Retina (tissue), 1 donor: Measurements from ENCODE around the gene CEP72.
"Not testable (repeated sequence)": the region's sequence is repeated elsewhere in the genome, so short reads cannot be mapped to it uniquely, and the experiment has no call there.

Experiments
- DNase-seq: peaks from one replicate; pipeline ENCODE4 v3.0.0-alpha.2; 2016

The CEP72 gene

GRCh38 chr5:601771-602465 lies 10.2 kb upstream of the CEP72 start:
- DNase-seq = no peak

GRCh38 chr5:602466-603035 lies 9.6 kb upstream of the CEP72 start:
- DNase-seq = no peak

DNA sequence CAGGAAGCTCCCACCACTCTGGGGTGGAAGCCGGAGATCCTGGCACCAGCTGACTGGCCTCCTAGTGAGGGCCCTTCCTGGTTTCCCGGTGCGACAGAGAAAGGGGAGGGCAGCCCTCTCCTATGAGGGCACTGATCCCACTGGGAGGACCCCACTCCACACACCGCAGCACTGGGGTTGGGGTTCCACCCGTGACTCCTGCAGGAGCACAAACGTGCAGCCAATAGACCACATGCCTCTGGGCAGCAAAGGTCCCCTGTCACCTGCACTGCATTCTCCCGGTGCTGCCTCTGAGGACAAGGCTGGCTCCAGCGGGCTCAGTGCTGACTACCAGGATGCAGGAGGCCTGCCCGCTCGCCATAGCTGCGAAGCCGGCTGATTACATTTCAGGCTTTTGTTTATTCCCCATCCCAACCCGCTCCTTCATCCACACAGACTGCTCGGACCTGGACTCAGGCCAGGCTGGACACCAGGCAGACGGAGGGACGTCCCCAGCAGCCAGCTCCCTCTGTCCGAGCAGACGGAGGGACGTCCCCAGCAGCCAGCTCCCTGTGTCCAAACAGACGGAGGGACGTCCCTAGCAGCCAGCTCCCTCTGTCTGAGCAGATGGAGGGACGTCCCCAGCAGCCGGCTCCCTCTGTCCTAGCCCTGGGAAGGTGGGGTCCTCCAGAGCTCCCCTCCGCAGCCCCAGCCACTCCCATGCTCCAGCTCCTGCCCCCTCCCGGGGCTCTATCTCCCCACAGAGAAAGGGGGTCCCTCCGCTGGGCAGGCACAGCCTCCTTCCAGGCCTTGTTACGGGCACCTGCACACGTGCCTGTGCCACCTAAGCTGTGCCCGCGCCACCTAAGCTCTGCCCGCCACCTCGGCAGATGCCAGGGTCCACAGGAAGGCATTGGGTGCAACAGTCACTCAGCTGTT lies 8.8 kb upstream of the CEP72 start:
- no peak for DNase-seq

DNA sequence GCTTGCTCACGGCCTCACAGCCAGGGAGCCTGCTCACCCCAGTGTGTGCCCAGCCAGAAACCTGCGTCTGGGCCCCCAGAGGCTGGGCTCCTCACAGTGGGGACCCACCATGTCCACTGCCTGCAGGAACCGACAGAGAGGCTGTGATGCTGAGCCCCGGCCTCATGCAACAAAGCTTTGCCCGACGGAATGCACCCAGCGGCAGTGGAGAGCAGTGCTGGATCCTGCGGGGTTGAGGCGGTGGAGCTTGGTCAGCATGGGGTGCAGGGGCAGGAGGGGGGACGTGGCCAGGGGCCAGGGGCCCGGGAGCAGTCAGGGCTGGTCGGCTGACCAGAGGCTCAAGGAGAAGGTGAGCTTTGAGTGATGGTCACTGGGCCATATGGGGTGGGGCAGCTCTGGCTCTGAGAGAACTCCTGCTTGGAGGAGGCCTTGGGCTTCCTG lies 7.7 kb upstream of the CEP72 start:
- DNase-seq = no peak

- not testable (repeated sequence) for DNase-seq
These were observed 7.0 kb upstream of the CEP72 start for GRCh38 chr5:605090-605489.

DNA sequence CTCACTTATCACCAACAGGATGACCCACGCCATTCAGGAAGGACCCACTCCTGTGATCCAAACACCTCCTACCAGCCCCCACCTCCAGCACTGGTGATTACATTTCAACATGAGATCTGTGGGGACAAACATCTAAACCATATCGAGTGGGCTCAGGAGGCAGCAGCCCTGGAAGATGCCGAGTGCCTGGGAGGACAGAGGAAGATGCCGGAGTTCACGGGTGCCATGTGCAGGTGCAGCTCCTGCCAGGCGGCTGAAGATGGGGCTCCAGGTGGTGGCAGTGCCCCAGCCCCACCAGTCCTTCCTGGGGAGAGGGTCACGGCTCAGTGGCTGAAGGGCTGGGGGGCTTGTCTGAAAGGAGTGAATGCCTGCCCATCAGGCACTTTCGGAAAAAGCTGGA lies 6.1 kb upstream of the CEP72 start:
- DNase-seq = no peak

DNA sequence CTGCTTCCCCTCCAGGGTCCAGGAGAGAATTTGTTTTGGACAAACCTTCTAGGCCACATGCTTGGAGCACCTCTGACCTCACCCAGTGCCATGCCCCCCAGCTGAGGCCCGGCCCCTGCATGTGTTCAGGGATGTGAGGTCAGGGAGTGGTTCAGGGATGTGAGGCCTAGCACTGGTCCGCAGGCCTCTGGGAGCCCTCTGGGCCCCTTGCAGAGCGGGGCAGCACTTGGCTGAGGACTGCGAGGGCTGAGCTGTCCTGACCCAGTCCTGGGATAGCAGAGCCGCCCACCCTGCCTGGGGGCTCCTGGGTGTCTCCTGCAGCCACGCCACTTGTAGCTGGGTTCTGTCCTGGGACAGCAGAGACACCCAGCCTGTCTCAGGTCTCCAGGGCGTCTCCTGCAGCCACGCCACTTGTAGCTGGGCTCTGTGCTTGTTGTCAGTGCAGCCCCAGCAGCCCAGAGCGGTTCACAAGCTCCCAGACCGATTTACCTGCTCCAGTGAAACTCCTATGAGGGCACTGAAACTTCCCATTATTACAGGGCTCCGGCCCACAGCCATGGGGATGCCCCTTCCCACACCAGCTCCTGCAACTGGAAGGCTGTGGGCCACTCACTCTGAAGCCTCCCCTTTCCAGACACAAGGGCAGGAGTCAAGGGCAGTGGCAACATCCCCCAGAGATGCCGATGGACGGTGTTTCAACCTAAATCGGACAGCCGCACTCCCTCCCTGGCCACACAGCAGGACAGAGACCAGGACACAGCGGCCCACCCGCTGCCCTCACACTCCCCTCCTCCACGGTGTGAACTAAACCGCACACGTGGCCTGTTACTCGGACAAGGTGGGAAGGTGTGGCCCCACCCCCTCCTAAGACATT lies 5.4 kb upstream of the CEP72 start:
- DNase-seq = no peak

DNA sequence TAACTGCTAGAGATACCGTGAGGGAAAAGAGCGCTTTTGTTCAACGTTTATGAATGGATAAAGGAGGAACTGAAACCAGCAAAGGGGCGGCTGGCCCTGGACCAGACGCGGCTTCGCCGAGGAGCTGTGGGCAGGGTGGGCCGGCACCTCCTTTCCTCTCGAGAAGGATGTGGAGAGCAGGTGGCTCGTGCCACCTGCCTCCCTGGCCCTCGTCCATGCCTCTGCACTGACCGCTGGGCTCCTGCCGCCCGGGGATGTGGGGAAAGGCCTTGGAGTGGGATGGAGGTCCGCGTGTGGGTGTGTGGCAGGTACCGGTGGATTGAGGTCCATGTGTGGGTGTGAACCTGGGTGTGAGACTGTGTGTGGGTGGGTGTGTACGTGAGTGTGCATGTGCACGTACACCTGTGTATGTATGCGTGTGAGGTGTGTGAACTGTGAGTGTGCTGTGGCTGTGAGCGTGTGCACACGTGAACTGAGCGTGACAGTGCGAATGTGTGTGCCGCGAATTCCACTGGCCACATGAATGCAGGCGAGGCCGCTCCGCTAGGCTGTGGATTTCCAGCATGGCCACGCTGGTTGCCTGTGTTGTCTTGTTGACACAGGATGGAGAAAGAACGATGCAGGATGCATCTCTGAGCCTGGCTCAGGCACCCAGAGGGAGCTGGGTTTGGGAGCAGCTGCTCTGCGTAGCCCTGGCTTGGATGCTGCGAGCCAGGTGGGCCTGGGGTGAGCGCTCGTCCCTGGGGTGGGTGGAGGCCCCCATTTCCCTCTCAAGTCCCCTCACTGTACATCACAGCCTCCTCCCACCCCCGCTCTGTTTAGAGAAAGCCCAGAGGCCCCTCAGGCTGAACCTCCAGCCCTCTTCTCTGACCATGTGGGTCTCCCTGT lies 4.4 kb upstream of the CEP72 start:
- DNase-seq = no peak

DNA sequence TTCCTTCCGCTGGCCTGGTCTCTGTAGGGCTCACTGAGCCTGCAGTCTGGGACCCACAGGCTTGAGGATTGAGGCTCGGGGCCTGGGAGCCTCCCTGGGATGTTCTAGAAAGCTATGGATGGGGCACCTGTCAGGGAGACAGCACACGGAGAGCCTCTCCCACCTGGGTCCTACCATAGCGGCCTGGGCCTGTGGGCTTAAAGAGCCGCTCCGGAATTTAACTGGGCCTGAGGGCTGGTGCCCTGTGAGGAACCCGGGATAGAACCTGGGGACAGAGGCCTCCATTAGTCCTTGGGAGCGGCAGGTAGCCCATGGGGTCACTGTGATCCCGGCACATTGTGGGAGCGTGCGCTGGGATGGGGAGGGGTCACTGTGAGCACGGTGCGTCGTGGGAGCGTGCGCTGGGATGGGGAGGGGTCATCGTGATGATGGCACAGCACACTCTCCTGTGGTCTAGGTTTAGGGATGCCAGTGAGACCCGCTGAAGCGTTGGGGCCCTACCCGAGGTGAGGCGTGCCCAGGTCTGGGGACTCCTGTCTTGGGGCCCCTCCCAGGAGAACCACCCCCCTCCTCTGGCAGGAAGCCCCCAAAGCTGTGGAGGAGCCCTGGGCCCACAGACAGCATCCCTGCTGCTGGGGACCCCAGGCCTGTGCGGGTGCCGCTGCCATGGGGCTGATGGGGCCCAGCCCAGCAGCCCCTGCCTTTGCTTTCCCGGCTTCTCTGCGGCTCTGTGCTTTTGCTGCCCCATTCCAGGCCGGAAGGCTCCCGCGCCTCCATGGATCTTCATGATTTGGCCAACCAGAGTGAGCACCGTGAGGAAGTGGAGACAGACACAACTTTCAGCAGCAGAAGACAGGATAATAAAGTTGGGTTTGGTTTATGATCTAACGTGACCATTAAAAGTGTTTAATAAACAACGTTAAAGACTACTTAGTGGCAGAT lies 3.4 kb upstream of the CEP72 start:
- no peak for DNase-seq

GRCh38 chr5:609506-609905 lies 2.6 kb upstream of the CEP72 start:
- no peak for DNase-seq

DNA sequence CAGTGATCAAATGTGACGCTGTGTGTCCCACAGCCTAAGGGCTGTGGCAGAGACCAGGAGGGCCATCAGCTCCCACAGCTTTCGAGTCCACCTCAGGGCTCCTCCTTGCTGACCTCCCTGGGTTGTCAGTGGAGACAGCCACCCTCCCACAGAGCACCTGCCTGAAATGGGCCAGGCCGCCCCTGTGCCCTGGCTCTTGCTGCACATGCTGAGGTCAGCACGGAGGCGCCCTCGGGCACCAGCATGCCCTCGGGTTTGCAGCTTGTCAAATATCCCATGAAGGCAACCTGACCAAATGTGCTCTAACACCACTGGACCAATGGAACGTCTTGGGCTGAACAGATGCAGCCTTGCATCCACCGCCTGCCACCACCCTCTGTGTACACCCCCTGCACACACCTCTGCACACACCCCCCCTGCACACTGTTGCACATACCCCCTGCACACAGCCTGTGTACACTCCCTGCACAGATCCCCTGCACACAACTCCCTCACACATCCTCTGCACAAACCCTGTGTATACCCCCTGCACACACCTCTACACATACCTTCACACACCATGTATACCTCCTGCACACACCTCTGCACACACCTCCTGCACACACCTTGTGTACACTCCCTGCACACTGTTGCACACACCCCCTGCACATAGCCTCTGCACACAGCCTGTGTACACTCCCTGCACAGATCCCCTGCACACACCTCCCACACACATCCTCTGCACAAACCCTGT lies 2.0 kb upstream of the CEP72 start:
- no peak for DNase-seq

GRCh38 chr5:610744-611730 lies 1.1 kb upstream of the CEP72 start:
- DNase-seq = peak; percentile 46

GRCh38 chr5:612498-613424 lies 621 bp downstream of the CEP72 start:
- peak; percentile 39 for DNase-seq

- DNase-seq = no peak
These were observed 4.4 kb downstream of the CEP72 start for GRCh38 chr5:616484-617039.

GRCh38 chr5:617896-618295 lies 5.8 kb downstream of the CEP72 start:
- no peak for DNase-seq

DNA sequence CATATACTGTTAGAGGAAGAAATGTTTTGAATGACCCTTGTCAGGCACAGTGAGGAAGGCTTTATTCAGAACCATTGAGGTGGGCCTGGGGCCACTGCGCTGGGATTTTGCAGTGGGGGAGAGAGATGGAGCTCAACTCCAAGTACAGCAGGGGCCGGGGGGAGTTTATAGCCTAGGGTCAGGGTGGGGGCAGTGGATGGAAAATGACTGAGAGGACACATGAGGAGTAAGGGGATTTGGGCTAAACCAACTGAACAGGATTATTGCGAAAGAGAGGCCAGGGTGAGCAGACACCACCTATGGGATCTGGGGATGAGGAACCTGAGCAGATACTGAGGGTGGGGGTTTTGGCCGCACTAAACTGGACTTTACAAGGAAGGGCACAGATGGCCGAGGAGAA lies 6.3 kb downstream of the CEP72 start:
- DNase-seq = no peak

DNA sequence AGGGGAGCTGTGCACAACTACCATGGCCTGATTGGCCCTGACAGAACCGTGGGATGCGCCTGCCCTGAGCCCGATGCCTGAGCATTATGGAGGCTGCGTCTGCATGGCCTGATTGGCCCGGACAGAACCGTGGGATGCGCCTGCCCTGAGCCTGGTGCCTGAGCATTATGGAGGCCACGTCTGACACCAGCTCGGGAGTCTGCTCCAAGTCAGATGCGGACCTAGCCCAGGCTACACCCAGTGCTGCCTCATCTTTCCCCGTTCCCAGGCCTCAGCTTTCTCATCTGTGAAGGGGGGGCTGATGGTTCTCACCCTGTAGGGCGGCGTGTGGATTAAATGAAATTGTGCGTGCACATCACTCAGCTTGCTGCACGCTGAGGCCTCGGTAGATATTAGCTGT lies 7.3 kb downstream of the CEP72 start:
- no peak for DNase-seq
